Measurements from ENCODE around the gene CCNH.
A peak's percentile ranks its signal among the peaks of the same experiment; 100 is the strongest.

Gene CCNH

GRCh38 chr5:87412630-87413342, at the start of gene CCNH:
Gene CCNH, minus strand, starts transcription at chr5:87412930. Its CDS starts 136 bp downstream, at chr5:87412794.
- DNase-seq, result peak; percentile 97

DNA sequence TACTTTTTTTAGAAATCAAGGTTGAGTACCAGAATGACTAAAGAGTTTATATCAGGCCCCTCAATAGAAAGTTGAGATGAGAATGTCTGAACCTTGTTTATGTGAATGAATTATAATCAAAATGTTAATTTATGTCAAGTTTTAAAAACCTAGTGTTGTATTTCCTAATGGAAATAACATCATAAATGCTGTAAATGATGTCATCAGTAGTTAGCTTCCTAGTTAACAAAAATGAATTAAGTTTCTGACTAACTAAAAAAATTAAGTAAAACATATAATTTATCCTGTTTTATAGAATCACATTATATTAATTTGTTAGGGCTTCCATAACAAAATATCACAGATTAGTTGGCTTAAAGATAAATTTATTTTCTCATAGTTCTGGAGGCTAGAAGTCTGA, 45.0 kb upstream of the CCNH start:
- no peak for DNase-seq

- DNase-seq, result no peak
Observed at GRCh38 chr5:87453801-87454200, 41.1 kb upstream of the CCNH start.

DNA sequence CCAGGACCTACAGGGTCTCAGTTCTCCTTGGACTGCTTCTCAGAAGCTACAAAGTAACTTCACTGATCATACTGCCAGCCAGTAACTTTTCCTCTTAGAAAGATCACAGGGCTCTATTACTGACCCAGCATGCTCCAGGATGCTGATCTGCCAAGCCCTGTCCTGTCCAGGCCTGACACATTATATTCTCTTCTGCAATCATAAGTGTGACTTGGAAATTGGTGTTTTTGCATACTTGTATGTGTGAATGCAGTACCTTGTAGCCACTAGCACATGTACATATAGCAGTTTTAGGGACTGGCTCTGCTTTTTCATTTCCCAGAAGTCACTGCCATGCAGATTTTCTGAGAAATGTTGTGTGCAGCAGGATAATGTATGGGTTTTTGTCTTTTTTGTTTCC, 40.1 kb upstream of the CCNH start:
- no peak for DNase-seq

DNA sequence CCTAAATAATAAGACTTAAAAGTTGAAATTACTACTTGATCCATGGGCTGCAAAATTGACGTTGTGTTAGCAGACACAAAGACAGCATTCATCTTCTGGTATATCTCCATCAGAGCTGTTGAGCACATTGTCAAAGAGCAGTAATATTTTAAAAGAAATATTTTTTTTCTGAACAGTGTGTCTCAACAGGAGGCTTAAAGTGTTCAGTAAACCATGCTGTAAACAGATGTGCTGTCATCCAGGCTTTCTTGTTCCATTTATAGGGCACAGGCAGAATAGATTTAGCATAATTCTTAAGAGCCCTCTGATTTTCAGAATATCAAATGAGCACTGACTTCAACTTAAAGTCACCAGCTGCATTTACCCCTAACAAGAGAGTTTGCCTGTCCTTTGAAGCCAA, 29.7 kb upstream of the CCNH start:
- no peak for DNase-seq

DNA sequence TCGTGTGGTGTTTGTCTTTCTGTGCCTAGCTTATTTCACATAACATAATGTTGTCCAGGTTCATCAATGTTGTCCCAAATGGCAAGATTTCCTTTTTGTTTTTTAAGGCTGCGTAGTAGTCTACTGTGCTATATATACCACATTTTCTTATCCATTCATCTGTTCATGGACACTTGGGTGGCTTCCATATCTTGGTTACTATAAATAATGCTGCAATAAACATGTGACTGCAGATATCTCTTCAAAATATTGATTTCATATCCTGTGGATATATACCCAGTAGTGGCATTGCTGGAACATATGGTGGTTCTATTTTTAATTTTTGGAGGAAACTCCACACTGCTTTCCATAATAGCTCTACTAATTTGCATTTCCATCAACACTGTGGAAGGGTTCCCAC, 25.5 kb upstream of the CCNH start:
- no peak for DNase-seq

DNA sequence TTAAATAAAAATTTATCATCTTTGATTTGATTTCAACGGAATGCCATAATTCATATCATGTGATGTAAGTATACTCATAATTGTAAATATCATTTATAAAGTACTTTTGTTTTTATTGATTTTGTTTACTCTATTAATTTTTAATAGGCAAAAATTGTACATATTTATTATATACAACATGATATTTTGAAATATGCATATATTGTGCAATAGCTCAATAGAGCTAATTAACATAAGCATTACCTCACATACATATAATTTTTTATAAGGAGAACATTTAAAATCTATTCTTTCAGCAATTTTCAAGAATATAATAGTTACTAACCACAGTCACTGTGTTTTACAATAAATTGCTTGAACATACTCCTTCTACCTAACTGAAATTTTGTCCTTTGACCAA, 25.0 kb upstream of the CCNH start:
- no peak for DNase-seq

- no peak for DNase-seq
Observed at GRCh38 chr5:87435144-87435694, 22.5 kb upstream of the CCNH start.

DNA sequence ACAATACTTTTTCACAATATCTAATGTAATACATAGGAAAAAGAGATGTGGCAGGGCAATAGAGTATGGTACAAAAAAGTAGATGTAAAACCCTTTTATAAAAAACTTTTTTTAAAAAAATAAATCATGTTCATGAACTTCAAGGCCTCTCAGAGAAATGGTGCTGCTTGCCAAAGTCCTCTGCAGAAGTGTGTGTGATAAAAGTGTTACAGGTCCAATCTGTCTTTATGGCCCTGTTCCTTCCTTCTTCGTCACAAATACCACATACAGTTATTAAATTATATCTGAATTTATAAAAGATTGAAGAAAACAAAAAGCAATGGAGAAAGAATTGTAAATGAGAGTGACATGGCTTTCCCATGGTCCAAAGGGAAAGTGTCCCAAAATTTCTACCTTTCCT, 21.7 kb upstream of the CCNH start:
- no peak for DNase-seq

DNA sequence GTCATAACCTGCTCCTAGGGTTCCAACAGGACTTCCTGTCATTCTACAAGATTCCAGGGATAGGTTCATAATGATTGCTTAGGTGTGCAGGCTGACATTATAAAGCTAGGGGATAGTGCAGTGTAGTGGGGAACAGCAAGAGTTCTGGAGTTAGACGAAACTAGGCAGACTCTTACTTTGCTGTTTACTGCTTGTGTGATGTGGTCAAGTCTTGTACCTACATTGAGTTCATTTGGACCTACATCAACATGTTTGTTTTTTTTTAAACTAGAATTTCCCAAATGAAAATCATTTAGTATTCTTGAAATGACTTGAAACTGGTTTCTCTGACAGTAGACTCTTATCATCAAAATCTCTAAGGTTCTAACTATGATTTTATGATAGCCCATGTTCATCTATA, 21.2 kb upstream of the CCNH start:
- no peak for DNase-seq

GRCh38 chr5:87432460-87432859, 19.7 kb upstream of the CCNH start:
- DNase-seq, result no peak

- no peak for DNase-seq
Observed at GRCh38 chr5:87430863-87431457, 18.2 kb upstream of the CCNH start.

DNA sequence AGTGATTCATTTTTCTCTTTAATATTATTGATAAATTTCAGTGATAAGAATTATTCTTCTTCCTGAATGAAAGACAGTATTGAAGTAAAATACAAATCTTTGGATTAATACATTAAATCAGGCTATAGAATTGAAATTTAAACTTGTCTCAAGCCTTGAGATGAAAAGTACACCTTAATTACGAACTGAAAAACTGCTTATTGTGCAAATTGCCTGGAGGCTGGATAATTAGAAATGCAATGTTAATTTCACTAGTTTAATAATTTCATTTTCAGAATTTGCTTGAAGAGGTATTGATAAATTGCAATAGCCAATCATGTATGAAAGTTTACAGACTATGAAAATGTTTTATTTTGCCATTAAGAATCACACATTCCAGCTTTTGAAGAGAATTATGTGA, 11.0 kb upstream of the CCNH start:
- DNase-seq, result no peak

GRCh38 chr5:87421307-87421706, 8.6 kb upstream of the CCNH start:
- no peak for DNase-seq

GRCh38 chr5:87418506-87418905, 5.8 kb upstream of the CCNH start:
- no peak for DNase-seq

GRCh38 chr5:87413343-87413645, 564 bp upstream of the CCNH start:
- DNase-seq, result no peak

- peak; percentile 25 for DNase-seq
Observed at GRCh38 chr5:87411973-87412629, 629 bp downstream of the CCNH start.

DNA sequence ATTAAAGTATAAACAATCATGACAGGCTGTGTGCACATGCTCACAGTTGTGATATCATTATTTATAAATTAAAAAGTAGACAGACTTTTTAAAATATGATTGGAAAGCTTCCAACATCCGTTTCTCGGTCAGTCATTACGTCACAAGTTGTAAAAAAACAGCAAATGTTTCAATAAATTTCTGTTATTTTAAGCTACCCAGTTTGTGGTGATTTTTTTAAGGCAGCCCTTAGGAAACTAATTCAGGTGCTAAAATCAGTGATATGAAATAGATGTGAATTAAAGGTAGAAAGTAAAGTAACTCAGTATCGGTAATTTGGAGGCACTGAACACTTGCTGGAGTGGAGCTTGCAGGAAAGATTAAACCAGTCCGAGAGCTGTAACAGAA, 1.2 kb downstream of the CCNH start:
- DNase-seq, result no peak

- no peak for DNase-seq
Observed at GRCh38 chr5:87410931-87411330, 1.8 kb downstream of the CCNH start.

GRCh38 chr5:87408204-87408603, 4.5 kb downstream of the CCNH start:
- DNase-seq, result no peak

DNA sequence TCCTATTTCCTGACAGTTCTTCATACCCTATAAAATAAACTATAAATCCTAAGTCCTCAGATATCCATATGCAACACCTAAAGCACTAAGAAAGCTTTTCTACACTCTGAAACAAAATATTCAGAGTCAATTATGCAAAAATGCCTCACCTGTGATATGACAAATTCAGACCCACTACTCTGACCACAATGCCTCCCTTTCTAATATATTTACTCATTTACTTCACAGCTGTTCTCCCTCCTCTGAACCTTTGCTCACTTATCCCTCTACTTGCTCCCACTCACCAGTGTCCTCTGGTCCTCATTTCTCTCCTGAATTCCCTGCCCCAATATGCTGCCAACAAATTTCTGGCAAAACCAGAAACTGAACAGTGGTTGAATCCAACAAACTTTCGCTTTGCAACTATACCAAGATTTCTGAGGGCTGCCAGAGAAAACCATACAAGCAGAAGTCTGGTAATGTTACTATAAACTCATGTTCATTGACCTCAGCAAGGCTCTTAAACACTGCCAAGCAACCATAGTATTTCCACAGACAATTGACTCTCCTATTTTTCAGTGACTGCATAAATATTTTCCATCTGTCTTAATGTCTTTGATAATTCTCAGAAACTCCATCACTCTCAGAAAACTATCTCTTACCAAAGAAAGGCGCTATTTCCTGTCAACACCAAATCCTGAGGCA, 7.1 kb downstream of the CCNH start:
- no peak for DNase-seq

GRCh38 chr5:87404359-87404758, 8.4 kb downstream of the CCNH start:
- no peak for DNase-seq

DNA sequence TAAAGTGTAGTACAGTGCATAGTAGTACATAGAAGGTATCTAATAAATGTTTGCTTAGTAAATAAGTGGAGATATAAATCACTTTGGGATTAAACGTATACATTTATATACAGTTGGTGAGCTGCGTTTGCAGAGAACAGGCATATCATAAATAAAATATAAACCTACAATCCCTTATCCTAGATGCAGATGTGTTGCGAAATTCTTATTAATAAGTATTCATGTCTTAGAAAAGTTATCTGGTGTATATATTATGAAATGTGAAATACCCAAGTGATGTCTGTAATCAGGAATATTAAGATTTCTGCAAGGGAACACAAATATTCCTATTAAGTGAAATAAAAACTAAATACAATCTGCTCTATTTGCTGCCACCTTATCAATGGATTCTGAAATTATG, 8.8 kb downstream of the CCNH start:
- DNase-seq, result no peak

DNA sequence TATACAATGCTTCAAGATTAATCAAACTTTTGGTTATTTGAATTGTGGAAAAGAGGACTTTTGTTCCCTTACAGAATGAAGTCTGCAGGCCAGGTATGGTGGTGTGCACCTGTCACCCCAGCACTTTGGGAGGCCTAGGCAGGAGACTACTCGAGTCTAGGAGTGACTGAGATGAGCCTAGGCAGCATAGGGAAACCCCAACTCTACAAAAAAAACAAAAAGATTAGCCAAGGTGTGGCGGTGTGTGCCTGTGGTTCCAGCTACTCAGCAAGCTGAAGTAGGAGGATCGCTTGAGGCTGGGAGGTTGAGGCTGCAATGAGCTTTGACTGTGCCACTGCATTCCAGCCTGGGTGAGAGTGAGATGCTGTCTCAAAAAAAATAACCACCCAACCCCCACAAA, 9.3 kb downstream of the CCNH start:
- DNase-seq, result no peak

Data from GDM1 (cell line).